Measurements from ENCODE around the gene GUCA1A.

DNA sequence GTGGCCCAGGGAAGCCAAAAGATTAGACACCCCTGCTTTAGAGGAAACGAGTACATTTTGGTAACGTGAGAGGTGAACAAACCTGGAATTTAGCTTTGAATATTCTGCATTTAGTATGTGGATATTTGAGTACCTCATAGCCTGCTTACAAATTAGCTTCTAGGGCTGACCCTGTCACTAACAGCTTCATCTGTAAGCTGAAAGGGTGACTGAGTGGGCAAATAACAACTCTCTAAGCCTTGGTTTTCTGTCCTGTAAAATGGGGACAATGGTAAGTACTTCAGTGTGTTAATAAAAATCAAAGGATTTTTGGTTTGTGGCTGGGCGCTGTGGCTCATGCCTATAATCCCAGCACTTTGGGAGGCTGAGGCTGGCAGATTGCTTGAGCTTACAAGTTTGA is 30.0 kb downstream of the GUCA1A start:
- TF ChIP-seq CTCF (IDR thresholded peaks at IDR 0.05) (no peak), EP300 (IDR thresholded peaks at IDR 0.05; ENCODE audit: low read depth) (no peak), POLR2AphosphoS5 (IDR thresholded peaks at IDR 0.05) (no peak)

Data from transverse colon (tissue), 4 donors.